Left ventricle myocardium superior (tissue), 1 donor: Measurements from ENCODE around the gene SPOCK2. TPM values are rescaled to one million over a fixed set of nuclear protein-coding genes. Genes with fewer than 3 reads are reported as not detected.
"Not testable (repeated sequence)": the region's sequence is repeated elsewhere in the genome, so short reads cannot be mapped to it uniquely, and the experiment has no call there.

Source experiments
- ATAC-seq: fragments of 200-7000 bp; cut with Tn5 transposase; one replicate; pipeline ENCODE4 v1.9.1; 2020; ENCODE audit warnings: mild to moderate bottlenecking, moderate library complexity
- DNase-seq: peaks from one replicate; pipeline ENCODE4 v3.0.0-alpha.2; 2020
- intact Hi-C: fragments of 100-400 bp; cut with micrococcal nuclease; formaldehyde crosslinking; loops from one replicate; pipeline ENCODE4 v1.11.0; 2022
- total RNA-seq: library from RNA; stranded (reverse); fragmentation: NEBNext Ultra II Directional; extraction: Animal tissue kit (Norgen Biotek cat#: 25700); gene quantifications from one replicate; pipeline ENCODE4 v1.2.1, GENCODE V29; 2021
- donor health status: DM: no; HTN: yes; CAD: no; lungs with severe emphysema.

Gene SPOCK2
- total RNA-seq, 1 donor from 2014 or later = 12.7 TPM

DNA sequence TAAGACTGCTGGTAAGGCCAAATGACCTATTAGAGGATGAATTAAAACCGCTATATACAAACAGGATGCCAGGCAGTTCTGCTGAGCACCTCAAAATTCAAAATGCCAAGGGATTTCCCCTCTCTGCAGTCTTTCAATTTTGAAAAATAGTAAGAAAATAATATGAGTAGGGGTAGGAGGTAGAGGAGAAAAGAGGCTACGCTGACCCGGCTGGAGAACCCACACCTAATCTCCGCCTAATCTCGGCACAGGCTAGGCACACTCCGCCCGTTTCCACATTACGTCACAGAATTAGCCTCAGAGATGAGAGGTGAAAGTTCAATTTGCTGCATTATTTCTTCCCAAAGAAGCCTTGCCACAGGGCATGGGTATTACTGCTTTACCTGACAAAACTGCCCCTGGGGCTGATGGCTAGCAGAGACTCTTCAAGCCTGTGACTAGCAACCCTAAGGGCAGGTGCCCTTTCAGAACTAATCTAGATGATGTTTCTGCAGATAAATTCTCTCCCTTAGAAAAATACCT lies 21.3 kb upstream of the SPOCK2 start:
- no peak for DNase-seq
- intact Hi-C loops = no loop called here
- no peak for ATAC-seq

DNA sequence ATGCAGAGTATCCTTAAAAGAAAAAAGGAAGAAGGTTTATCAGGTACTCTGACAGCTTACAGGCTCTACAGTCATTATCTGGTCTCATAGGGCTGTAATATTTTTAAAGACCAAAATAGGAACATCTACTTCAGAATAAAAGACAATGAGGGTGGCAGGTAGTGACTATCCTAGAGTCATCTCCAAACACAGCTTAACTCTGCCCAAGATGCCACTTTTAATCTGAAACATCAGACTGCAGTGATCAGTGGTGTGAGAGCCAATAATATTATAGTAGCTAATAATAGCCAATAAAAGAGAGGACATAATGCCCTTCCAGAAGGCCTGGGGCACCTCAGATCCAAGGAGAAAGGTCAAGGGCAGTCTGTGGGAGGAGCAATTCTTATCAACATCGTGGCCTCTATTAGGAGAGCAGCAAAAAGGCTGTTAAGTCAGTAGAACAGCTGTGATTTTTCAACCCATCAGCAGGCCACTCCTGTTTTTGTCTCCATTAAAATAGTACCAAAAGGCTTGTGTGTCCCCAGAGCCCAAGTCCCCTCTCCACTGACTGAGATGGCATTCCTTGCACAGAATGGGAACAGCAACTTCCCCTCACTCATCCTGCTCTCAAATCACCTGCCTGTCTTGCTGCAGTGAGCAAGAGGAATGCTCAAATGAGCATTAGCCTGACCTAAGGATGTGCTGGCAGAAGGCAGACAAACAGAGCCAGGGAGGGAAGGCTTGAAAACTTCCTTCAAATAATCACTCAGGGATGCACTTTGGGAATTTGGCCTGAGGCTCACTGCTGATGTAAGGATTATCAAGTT lies 20.7 kb upstream of the SPOCK2 start:
- ATAC-seq (peak; percentile 17), DNase-seq (no peak)
- intact Hi-C loops = no loop called here

DNA sequence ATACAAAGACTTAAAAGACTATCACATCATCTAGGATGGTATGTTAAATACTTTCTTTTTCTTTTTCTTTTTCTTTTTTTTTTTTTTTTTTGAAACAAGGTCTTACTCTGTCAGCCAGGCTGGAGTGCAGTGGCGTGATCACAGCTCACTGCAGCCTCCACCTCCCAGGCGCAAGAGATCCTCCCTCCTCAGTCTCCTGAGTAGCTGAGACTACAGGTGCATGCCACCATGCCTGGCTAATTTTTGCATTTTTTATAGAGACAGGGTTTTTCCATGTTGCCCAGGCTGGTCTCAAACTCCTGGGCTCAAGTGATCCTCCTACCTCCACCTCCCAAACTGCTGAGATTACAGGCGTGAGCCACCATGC lies 19.6 kb upstream of the SPOCK2 start:
- intact Hi-C loops, ATAC-seq, DNase-seq: not testable (repeated sequence)

DNA sequence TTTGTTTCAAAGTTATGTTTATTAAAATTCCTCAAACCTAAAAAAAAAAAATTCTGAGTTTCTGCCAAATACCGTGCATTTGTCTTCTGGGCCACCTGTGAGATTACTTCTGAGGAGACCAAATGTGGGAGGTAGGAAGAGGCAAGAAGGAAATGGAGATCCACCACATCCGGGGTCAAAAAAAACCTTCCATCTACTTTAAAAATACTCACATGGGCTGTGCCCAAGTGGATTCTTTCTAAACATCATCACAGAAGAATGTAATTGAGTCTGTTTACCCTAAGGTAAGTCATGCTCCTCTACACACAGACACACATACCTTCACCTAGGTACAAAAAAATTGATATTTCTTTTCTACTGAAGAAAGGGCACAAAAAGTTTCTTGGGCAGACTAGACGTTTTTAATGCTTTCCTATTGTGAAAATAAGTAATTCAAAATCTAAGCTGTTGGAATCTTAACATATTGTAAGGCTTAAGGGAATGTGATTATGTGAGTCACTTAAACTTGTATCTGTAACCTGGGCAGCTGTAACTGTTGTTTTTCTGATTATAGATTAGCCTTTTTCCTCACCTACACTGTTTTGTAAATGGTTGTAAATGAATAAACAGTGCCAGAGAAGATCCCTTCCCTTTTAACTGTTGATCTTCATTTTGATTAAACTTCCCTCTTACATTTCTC lies 19.1 kb upstream of the SPOCK2 start:
- ATAC-seq = no peak
- intact Hi-C loops = no loop called here
- no peak for DNase-seq

GRCh38 chr10:72106896-72107295 lies 18.5 kb upstream of the SPOCK2 start:
- DNase-seq (no peak), ATAC-seq (no peak)
- intact Hi-C loops = no loop called here

- DNase-seq (no peak), ATAC-seq (no peak)
- intact Hi-C loops = no loop called here
These were observed 18.0 kb upstream of the SPOCK2 start for GRCh38 chr10:72106154-72106849.

GRCh38 chr10:72105710-72106109 lies 17.4 kb upstream of the SPOCK2 start:
- intact Hi-C loops = no loop called here
- no peak for DNase-seq

DNA sequence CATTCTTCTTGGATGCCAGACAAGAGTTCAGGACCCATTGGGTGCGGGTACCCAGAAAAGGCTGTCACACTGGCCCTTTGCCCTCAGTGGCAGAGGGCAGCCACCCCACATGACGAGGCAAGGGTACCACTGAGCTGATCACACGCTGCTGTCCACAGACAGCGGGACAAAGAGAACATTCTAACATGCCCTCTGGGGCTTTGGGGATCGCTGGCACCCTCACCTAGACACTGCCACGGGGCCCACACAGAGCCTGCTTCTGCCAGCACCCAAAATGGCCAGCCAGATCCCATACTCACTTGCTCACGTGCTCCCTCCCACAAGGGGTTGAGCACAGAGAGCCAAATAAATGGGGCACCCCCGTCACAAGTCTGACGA lies 16.7 kb upstream of the SPOCK2 start:
- intact Hi-C loops = no loop called here
- DNase-seq (no peak), ATAC-seq (peak; percentile 7)

More at GRCh38 chr10:72105710-72106109, 17.4 kb upstream of the SPOCK2 start:
- peak; percentile 49 for ATAC-seq

- intact Hi-C loops = no loop called here
- ATAC-seq = no peak
- DNase-seq = no peak
These were observed 16.2 kb upstream of the SPOCK2 start for GRCh38 chr10:72104472-72105097.

GRCh38 chr10:72099600-72099921 lies 11.2 kb upstream of the SPOCK2 start:
- ATAC-seq = no peak
- DNase-seq = no peak
- intact Hi-C loops = no loop called here

- ATAC-seq (no peak), DNase-seq (no peak)
- intact Hi-C loops = no loop called here
These were observed 10.7 kb upstream of the SPOCK2 start for GRCh38 chr10:72098836-72099599.

GRCh38 chr10:72098301-72098835 lies 10.0 kb upstream of the SPOCK2 start:
- ATAC-seq (peak; percentile 5), DNase-seq (no peak)
- intact Hi-C loops = no loop called here

DNA sequence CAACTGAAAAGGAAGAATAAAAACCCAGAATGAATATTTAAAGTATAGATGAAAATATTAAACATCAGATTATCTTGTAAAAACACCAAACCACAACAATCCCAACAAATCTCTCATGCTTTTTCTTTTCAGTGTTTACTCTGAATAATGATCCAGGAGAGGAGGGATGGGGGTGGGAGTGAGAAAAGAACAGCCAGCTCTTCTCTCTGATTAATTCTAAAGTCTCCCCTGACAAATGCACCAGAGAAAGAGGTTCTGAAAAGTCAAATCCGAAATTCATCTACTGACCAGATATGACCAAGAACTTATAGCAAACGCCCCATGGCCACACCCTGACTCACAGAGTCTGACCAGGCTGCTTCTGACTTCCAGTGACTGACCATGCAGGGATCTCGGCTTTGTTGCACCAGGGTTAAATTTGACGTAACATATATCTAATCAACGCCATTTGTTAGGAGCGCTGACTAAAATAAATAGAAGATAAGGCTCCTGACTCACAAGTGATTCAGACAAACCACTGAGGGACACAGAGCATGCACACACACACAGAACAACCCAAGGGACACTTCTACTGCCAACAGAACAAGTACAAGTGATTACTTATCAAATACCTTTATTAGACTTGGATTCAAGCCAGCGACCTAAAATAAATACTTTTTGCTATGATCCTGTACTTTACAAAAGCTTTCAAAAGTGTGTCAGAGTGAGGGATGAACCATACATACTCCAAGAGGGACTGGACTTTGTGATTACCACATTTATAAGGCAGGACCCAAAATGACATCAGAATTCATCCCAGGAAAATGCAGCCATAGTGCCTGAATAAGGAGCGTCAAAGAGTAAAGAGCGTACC lies 9.3 kb upstream of the SPOCK2 start:
- ATAC-seq (peak; percentile 93), DNase-seq (no peak)
- intact Hi-C loops = no loop called here

GRCh38 chr10:72096115-72097000 lies 8.0 kb upstream of the SPOCK2 start:
- ATAC-seq (no peak), DNase-seq (no peak)
- intact Hi-C loops = no loop called here

GRCh38 chr10:72095195-72095594 lies 6.8 kb upstream of the SPOCK2 start:
- DNase-seq (no peak), ATAC-seq (no peak)
- intact Hi-C loops = no loop called here

DNA sequence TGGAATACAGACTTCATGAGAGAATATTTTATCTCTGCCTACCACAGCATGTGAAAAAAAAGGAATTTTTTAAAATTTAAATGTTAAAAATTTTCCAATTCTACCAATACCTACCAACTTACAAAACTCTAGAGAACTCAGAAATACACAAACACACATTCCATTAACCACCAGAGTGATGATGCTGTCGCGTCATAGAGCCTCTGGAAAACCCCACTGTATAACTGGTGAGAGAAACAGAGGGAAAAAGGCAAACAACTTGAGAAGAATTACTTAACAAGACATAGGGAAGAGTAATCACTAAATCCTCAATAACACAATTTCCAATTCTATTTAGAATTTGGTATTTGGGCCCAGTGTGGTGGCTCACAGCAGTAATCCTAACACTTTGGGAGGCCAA lies 6.2 kb upstream of the SPOCK2 start:
- ATAC-seq (no peak), DNase-seq (no peak)
- intact Hi-C loops = no loop called here

DNA sequence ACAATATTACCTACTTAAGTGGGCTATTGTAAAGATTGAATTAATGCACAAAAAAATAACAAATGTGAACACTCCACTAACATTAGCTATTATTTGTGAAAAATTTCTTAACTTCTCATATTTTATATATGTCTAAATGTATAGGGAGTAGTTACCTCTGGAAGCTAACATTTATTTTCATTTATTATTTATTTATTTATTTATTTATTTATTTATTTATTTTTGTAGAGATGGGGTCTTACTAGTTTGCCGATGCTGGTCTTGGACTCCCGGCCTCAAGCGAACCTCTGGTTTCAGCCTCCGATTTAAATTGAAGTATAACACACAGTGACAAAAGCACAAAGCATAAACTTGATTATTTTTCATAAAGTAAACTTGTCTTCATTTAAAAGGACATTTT lies 5.1 kb upstream of the SPOCK2 start:
- no peak for DNase-seq
- ATAC-seq = no peak
- intact Hi-C loops = no loop called here
